SKM-1 (cell line): ENCODE results near the gene DNAH11.
"Not testable (repeated sequence)": the region's sequence is repeated elsewhere in the genome, so short reads cannot be mapped to it uniquely, and the experiment has no call there.

Source experiments
- DNase-seq: peaks from one replicate; lab custom pipeline; 2025; ENCODE audit not compliant: unreplicated experiment; lab: John Stamatoyannopoulos, UW

DNAH11 gene

DNA sequence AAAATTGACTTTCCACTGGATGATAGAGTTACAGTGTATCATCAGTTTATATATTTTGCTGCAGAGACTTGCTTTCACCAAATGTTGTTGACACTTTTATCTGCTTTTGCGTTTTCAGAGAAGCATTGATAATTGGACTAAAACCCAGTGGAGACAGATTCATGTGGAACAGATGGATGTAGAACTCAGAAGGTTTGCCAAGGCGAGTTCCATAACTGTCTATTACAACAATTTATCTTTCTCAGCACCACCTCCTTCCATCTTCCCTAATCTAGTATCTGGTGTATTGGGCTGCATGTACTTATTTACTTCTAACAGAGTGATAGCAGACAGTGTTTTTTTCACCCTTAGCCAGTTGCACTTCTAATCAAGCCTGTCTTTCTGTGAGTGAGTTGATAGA is 73.3 kb downstream of the DNAH11 start:
- DNase-seq = no peak

DNA sequence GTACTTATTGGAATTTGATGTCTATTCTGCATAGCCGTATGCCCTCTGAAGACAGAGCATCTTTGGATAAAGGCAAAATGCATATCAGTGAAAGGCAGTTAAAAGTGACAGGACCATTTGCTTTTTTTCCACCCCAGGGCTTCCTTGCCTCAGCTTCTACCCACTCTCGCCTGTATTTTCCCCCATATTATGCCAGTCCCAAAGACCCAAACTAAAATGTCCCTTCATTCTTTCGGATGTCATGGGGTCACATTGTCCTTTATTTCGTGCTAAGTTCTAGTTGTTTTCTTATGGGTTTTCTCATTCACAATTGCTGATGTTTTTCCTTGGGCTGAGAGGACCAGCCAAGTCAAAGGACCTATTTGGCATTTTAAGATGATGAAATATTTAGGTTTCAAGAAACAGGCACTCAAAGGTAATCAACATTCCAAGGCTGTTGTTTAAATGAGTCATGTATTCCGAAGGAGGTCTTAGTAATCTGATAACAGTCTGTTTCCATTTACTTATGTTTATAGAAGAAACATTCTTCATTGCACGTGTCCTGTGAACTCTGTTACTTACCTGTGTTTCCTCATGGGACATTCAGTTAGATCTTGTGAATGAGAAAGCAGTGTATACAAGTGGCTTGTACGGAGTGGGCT is 74.1 kb downstream of the DNAH11 start:
- DNase-seq = no peak

DNA sequence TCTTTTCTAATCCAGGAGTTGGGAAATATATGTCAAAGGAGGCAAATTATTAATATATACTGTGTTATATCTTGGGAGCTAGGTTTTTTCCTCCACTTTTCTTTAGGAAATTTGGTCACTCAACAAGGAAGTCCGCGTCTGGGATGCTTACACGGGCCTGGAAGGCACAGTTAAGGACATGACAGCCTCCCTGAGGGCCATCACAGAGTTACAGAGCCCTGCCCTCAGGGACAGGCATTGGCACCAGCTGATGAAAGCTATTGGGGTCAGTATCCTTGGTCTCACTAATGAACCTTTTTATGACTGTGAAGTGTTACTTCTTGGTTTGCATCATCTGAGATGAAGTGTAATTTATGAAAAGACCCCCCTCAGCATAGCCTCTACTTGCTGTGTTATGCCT is 74.7 kb downstream of the DNAH11 start:
- no peak for DNase-seq

DNA sequence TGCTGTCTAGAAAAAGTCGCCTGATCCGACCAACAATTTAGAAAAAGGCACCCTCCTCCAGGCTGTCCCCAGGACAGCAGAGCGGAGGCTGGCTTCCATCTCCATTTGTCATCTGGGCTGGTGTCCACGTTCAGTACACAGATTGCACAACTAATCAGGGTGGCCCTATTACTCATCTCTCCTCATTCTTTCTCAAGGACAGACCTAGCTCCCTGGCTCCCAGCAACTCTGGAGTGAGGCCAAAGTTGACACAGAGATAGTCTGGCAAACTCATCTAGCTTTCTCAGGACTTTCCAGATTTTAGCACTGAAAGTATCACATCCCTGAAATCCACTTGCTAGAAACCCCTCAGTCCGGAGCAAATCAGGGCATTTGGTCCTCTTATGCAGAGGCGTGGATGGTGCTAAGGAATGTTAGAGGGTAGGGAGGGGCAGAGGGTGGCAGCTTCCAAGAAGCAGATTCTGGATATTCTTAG is 75.1 kb downstream of the DNAH11 start:
- DNase-seq = no peak

DNA sequence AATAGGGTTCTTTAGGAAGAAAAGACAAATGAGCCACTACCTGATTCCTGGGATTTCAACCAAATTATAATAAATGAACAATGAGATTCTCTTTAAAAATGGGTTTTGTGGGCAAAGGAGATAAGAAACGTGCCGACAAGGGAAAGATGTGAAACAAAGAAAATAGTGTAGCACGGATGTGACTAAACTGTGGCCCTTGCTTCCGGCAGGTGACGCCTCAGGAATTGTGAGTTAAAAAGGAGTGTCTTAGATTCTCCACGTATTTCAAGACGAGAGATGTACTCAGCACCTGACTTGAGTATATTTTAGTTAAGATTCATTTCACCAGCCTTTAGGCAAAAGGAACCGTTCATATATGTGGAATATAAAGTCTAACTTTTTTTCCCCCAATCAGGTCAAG is 75.9 kb downstream of the DNAH11 start:
- DNase-seq = no peak

DNA sequence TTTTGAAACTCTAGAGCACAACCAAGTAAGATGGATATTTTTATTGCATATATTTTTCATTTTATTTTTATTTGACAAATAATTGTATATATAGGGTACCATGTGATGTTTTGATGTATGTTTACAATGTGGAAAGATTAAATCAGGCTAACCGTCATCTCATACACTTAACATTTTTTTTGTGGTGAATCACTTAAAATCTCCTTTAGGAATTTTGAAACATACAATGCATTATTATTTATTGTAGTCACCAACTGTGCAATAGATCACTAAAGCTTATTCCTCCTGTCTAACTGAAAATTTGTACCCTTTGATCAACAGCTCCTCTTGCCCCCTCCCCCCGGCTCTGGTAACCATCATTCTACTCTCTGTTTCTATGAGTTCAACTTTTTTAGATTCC is 77.2 kb downstream of the DNAH11 start:
- DNase-seq = no peak

DNA sequence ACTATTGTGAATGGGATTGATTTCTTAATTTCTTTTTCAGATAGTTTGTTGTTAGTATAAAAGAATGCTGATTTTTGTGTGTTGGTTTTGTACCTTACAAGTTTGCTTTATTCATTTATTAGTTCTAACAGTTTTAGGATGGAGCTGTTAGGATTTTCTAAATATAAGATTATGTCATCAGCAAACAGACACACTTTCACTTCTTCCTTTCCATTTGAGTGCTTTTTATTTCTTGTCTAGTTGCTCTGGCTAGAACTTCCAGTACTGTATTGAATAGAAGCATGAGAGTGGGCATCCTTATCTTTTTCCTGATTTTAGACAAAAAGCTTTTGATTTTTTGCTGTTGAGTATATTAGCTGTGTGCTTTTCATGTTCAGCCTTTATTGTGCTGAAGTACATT is 81.5 kb downstream of the DNAH11 start:
- DNase-seq = no peak

DNA sequence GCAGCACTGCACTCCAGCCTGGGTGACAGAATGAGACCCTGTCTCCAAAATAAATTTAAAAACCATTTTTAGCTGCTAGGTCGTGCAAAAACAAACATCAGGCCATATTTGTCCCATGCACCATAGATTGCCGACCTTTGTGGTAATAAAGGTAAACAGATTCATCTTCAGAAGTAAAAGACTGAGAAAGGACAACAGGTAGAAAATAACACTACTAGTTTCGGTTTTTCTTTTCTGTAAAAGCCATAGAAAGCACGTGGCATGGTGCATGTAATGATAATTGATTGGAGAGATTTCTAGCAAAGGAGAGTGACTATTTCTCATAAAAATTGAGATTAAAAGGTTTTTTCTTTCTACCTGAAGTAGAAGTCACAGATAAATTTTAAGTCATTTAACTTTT is 93.9 kb downstream of the DNAH11 start:
- no peak for DNase-seq

DNA sequence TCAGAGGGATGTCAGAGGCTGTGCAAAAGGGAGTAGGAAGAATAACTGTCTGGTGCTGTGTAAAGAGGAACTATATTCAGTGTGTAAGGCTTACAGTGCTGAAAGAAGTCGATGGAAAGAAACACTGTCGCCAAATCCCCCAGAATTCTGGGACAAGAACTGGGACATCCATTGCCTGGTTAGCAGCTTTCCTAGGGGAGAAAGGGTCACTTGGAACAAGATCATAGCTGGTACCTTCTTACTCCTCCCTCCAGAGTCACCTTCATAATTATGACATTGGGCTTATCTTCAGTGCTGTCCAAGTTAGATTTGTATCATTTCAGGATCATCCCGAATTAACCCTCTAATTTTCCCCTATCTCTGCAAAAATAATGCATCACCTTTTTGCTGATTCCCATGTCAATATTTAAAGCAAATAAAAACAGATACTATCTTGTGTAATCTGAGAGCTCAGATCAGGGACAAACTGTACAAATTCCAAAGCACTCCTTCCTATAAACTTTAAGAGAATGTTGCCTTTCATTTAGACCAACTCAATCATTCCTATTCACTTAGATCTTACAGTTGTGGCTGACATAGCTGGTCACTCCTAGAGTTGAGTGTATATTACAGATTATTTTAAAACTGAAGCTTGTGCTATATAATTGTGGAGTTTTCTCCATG is 96.5 kb downstream of the DNAH11 start:
- DNase-seq = no peak

DNA sequence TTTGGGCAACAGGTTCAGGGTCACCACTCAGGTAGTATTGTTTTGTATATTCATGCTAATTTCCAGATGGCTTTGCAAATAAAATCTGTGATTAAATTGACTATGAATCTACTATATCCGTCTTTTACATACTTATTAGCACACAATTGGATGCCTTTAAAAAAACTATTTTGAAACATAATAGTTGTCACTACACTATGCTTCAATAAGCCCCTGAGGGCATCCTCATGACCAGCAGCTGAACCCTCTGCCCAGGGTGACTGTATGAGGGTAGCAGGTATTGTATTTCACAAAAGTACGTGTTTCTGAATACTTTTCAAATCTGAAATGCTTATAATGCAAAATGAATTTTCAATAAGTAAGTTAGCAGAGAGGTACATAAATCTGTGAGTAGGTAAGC is 97.3 kb downstream of the DNAH11 start:
- no peak for DNase-seq

DNA sequence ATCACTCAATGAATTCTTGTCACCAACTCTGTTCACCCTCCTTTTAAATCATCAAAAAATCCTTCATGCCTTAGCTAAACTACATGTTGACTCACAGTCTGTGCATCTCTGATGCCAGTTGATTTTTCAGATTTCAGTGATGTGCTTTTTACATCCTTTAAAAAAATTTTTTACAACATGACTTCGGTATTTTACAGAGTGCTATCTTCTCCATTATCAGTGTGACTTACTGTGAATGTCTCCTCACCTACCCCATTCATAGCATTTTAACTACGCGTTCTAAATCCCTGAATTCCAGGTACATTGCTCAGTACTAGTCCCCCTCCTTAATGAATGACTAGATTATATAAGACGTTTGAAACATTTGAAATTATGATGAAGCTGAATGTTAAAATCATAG is 98.7 kb downstream of the DNAH11 start:
- DNase-seq = no peak

DNA sequence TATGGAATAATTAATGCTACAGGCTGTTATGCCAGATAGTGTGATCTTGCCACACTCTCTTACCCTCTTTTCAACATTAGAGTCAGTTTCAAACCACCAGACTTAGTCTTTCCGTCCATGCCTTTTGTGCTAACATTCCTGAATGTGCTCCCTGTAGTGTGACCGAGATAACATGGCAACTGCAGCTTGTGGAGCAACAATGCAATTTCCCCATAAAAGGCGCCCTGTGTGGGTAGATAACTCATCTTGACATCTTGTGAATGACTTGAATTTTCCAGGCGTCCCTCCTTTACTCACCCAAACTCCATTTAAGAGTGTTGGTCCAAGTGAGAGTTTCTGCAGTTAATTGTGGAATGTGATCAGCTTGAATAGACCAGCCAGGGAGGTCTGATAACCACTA is 99.6 kb downstream of the DNAH11 start:
- DNase-seq = no peak

DNA sequence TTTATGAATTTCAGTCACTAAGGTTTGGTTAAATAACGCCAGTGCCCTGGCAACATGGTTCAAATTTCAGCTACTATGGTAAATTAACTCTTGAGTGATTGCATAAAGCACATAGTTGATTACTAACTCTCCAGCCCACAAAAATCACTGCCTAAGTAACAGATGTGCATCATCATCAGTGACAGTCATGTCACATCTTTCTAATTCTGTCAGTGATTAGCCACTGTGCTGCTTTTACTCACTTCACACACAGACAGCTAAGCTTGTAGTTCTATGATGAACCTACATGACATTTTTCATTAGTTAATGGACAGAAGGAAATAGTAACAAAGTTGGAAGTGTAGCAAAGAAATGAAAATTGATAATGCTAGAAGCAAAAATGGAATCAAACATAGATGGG is 108.9 kb downstream of the DNAH11 start:
- no peak for DNase-seq

DNA sequence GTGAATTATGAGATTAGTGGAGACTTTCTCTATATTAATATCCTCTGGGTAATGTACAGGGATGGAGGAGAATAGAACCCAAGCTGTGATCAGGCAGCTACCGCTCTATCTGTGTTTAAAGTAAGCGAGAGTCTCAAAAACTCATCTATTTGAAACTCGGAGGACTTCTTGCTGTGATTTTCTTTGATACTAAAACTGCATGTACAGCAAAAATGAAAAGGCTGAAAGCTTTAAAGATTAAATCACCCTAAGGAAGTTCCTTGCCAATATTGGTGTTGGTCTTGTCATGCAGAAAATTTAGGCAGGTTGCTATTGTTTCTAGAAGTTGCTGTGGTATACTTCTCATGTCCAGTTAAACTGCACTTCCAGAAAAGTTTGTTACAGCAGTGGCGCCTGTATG is 110.8 kb downstream of the DNAH11 start:
- no peak for DNase-seq

DNA sequence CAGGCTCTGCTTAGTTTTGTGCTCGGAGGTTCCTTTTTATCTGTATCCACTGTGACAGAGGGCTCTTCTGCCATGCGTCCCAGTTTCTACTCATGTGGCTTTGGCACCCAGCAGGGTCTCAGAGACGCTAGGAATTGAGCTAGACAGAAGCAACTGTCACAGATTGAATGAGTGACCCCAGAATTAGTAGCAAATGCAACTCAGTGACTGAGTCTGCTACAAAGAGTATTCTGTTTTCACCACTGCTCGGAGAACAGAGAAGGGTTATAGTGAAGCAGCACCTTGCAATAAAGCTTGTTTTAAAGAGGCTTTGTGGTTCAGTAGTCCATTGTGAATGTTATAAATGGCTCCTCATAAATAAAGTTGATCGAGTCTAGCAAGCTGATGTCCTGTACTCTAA is 113.2 kb downstream of the DNAH11 start:
- DNase-seq = no peak

DNA sequence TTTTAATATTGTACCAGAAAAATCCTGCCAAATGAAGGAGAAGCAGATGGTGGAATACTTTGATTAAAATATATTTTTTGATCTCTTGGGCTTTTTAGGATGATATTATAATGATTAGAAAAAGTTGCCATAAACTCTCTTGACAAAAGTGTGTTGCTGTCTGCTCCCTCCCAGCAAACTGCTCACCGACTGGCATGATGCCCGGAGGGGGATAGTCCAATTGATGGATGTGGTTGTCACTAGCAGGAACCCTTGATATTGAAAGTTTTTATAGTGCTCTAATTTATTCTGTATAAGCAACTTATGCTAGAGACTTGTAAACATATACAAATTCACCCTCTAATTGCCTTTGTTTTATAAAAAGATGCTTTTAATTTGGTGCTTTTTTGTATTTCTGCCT is 114.0 kb downstream of the DNAH11 start:
- DNase-seq = no peak

DNA sequence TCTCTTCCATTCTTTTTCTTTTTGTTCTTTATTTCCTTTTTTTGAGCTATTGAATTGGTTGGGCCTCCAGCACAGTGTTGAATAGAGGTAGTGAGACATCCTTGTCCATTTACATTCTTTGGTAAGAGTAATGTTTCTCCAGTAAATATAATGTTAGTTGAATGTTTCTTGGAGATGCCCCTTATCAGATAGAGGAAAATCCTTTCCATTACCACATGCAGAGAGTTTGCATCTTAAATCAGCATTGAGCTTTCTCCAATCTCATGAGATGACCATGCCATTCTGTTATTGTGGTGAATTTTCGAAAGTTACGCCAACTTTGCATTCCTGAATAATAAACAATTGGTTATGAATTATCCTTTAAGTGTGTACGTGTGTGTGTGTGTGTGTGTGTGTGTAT is 127.7 kb downstream of the DNAH11 start:
- no peak for DNase-seq

DNA sequence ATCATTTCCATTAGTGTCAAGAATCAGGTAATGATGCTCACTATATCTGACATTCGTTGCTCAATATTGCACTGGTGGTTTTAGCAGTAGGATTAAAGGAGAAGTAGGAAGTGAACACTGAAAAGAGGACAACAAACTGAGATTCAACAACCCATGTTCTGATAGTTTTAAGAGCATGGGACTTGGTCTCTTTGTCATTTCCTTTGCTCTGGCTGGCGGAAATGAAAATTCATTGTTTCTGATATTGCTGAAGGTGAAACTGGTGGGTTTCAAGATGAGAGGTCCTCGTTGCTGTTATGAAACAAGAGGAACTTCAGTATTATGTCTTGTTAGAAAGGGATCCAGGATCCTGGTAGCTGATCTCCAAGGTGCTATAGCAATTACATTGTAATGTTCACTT is 129.0 kb downstream of the DNAH11 start:
- DNase-seq = peak; percentile 2

DNA sequence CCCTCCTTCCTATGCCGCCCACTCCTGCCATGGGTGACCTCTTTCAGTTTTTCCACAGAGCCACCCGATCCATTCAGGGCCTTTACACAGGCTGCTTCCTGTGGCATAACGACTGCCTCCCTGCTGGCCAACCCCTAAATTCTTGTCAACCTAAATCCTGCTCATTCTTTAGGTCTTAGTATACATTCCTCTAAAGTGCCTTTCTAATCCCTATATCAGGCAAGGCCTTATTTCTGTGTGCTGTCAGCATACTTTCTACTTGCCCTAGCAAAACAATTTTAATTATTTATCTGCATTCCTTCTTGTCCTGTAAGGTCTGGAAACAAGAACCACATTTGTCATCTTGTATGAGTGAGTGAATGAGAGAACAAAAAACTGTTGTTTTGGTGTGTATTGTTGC is 132.4 kb downstream of the DNAH11 start:
- no peak for DNase-seq

DNA sequence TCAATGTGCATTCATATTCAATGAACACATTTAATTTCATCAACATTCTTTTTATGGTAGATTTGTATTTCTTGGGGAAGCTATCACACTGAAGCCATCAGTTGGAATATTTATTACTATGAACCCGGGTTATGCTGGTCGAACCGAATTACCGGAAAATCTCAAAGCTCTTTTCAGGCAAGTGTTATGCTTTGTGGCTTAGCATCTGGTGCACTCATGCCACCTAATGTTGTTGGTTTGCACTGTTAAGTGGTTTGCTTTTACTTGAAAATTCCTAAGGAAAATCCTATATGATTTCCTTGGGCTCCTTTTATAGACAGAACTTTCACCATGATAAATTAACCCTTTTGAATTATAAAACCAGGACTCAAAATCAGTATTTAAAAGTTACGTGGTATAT is 147.9 kb downstream of the DNAH11 start:
- no peak for DNase-seq

DNA sequence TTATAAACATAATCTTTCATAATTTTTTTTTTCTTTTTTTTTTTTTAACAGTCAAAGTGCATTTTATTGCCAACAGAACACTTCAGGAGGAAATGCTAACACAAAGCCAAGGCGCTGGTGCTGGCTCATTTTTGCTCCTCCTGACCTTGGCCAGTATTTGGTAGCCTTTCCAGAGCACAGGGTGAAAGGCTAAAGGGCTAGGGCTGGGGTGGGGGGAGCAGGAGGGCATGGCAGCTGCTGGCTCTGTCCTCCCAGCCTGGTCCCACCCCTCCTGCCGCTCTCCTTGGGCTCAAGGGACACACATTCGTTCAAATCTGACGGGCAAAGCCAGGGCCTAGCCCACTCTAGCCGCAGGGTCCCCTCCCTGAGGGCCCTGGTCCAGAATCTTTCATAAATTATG is 148.3 kb downstream of the DNAH11 start:
- DNase-seq = not testable (repeated sequence)

DNA sequence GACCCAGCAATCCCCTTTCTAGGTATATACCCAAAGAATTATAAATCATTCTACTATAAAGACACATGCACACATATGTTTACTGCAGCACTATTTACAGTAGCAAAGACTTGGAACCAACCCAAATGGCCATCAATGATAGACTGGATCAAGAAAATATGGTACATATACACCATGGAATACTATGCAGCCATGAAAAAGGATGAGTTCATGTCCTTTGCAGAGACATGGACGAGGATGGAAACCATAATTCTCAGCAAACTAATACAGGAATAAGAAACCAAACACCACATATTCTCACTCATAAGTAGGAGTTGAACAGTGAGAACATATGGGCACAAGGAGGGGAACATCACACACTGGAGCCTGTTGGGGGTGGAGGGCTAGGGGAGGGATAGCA is 157.7 kb downstream of the DNAH11 start:
- not testable (repeated sequence) for DNase-seq

DNA sequence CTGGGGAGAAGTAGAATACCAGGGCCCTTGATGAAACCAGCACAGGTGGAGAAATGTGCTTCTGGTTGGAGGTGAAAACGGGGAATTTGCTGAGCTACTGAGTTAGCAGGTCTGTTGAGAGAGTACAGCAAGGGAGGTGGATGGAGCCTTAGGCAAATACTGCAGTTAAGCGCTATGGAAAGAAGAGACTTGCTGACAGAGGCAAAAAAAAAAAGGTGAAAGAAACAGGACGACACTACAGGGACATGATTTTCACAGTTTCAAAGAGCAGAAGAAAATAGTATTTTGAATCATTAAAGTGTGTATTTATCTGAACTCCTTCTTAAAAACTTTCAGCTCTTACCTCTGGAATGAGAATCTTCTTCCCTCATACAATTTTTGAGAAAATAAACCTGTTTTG is 159.5 kb downstream of the DNAH11 start:
- no peak for DNase-seq
